Measurements from ENCODE around the gene GLIS2.
"Not testable (repeated sequence)": the region's sequence is repeated elsewhere in the genome, so short reads cannot be mapped to it uniquely, and the experiment has no call there.

GLIS2 gene

DNA sequence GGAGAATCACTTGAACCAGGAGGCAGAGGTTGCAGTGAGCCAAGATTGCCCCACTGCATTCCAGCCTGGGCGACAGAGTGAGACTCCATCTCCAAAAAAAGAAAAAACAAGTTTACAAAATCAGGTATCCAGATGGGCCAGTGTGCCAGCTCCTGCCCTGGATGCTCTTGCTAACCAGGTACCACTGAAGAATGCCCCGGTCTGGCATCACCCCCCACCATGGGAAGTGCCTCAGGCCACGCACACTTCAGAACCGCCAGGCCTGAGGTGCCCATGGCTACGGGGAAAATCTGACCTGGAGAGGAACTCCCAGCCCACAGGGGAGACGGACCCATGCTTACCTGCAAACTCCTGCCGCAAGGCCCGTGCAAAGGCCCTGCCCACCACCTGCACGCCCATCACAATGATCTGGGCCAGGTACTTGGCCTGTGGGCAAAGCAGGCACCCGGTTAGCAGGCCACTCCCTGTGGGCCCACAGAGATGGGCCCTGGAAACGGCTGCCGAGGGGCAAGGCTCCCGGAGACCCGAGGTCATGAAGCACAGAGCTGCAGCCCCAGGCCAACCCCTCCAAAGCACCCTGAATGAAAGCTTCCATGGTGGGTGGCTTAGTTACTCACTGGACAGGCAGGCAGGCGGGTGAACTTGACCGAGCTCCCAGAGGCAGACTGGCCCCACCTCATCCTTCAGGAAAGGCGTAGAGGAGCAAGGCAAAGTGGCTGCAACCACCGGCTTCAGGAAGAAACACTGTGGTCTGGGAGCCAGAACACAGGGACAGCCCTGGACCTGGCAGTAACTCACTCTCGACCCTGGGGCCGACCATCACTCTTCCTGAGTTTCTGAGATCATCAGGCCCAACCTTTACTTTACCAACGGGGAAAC lies 27.2 kb downstream of the GLIS2 start:
- ChIA-PET POLR2A (interaction anchor here (0.6 kb wide), 1 partner anchor 37 kb away, joined by 6 read pairs; no protein-coding TSS in a partner anchor), CTCF (interaction anchor here (2.9 kb wide), 1 partner anchor 60 kb away, joined by 22 read pairs; no protein-coding TSS in a partner anchor)
- H3K36me3 ChIP-seq (ENCODE audit: control insufficient read depth in 2 of 2, insufficient read depth in 1 of 2, low read length in 2 of 2) = peaks cover 0 to 36% of the 10 kb centered on the region in 2 experiments; a peak in 2 of 3 replicates

DNA sequence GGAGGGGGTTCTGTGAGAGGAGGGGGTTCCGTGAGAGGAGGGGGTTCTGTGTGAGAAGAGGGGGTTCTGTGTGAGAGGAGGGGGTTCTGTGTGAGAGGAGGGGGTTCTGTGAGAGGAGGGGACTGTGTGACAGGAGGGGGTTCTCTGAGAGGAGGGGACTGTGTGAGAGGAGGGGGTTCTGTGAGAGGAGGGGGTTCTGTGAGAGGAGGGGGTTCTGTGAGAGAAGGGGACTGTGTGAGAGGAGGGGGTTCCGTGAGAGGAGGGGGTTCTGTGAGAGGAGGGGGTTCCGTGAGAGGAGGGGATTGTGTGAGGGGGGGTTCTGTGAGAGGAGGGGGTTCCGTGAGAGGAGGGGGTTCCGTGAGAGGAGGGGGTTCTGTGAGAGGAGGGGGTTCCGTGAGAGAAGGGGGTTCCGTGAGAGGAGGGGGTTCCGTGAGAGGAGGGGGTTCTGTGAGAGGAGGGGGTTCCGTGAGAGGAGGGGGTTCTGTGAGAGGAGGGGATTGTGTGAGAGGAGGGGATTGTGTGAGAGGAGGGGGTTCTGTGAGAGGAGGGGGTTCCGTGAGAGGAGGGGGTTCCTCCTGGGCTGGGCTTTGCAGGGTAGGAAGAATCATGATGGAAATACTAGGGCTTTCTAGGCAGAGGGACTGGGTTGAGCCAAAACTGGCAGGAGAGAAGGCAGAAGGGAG lies 28.6 kb downstream of the GLIS2 start:
- H3K27ac ChIP-seq (ENCODE audit: extremely low read depth, low read depth, low read length); POLR2A ChIA-PET; H3K4me3 ChIP-seq (ENCODE audit: low read depth, low read length); H3K9me3 ChIP-seq (ENCODE audit: control insufficient read depth, insufficient read depth, low read depth, low read length); CTCF ChIA-PET; H3K4me1 ChIP-seq (ENCODE audit: control insufficient read depth, insufficient read depth, low read length): not testable (repeated sequence)
- H3K36me3 ChIP-seq (ENCODE audit: control insufficient read depth in 2 of 2, insufficient read depth in 1 of 2, low read length in 2 of 2) = peaks cover 0 to 36% of the 10 kb centered on the region in 2 experiments; a peak in 2 of 3 replicates

More for the DNA sequence above, 27.2 kb downstream of the GLIS2 start:
- TF ChIP-seq ZNF792 (tag by site-specific recombination; IDR thresholded peaks at IDR 0.05) = no peak
- no peak for TF ChIP-seq ZNF629 (tag by site-specific recombination; IDR thresholded peaks at IDR 0.05)
- TF ChIP-seq MEIS1 (CRISPR knock-in tag; IDR thresholded peaks at IDR 0.05; ENCODE audit: borderline replicate concordance) = no peak
- no peak for TF ChIP-seq ZNF658 (tag by site-specific recombination; IDR thresholded peaks at IDR 0.05)
- TF ChIP-seq ZNF112 (tag by site-specific recombination; IDR thresholded peaks at IDR 0.05) = no peak
- no peak for TF ChIP-seq BCL11A (tag by site-specific recombination; IDR thresholded peaks at IDR 0.05; ENCODE audit: low read depth)
- TF ChIP-seq GLI4 (tag by site-specific recombination; IDR thresholded peaks at IDR 0.05) = no peak
- TF ChIP-seq ZNF23 (tag by site-specific recombination; IDR thresholded peaks at IDR 0.05; ENCODE audit: borderline replicate concordance) = no peak
- TF ChIP-seq, protein P1, sequence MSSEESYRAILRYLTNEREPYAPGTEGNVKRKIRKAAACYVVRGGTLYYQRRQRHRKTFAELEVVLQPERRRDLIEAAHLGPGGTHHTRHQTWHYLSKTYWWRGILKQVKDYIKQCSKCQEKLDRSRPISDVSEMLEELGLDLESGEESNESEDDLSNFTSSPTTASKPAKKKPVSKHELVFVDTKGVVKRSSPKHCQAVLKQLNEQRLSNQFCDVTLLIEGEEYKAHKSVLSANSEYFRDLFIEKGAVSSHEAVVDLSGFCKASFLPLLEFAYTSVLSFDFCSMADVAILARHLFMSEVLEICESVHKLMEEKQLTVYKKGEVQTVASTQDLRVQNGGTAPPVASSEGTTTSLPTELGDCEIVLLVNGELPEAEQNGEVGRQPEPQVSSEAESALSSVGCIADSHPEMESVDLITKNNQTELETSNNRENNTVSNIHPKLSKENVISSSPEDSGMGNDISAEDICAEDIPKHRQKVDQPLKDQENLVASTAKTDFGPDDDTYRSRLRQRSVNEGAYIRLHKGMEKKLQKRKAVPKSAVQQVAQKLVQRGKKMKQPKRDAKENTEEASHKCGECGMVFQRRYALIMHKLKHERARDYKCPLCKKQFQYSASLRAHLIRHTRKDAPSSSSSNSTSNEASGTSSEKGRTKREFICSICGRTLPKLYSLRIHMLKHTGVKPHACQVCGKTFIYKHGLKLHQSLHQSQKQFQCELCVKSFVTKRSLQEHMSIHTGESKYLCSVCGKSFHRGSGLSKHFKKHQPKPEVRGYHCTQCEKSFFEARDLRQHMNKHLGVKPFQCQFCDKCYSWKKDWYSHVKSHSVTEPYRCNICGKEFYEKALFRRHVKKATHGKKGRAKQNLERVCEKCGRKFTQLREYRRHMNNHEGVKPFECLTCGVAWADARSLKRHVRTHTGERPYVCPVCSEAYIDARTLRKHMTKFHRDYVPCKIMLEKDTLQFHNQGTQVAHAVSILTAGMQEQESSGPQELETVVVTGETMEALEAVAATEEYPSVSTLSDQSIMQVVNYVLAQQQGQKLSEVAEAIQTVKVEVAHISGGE (tag by site-specific recombination; conservative IDR thresholded peaks at IDR 0.05; ENCODE audit: low read depth) = no peak
- TF ChIP-seq YY2 (tag by site-specific recombination; IDR thresholded peaks at IDR 0.05) = no peak
- TF ChIP-seq ZNF404 (tag by site-specific recombination; IDR thresholded peaks at IDR 0.05) = no peak
- TF ChIP-seq ZNF660 (tag by site-specific recombination; IDR thresholded peaks at IDR 0.05) = no peak
- TF ChIP-seq KLF1 (tag by site-specific recombination; IDR thresholded peaks at IDR 0.05) = no peak
- Histone ChIP-seq H3K27ac (ENCODE audit: extremely low read depth, low read depth, low read length) (no peak overlapping the region), H3K9me3 (ENCODE audit: control insufficient read depth, insufficient read depth, low read depth, low read length) (no peaks in the 10 kb centered on the region), H3K4me1 (ENCODE audit: control insufficient read depth, insufficient read depth, low read length) (peaks cover 9% of the 10 kb centered on the region), H3K4me3 (ENCODE audit: low read depth, low read length) (no peak overlapping the region)

DNA sequence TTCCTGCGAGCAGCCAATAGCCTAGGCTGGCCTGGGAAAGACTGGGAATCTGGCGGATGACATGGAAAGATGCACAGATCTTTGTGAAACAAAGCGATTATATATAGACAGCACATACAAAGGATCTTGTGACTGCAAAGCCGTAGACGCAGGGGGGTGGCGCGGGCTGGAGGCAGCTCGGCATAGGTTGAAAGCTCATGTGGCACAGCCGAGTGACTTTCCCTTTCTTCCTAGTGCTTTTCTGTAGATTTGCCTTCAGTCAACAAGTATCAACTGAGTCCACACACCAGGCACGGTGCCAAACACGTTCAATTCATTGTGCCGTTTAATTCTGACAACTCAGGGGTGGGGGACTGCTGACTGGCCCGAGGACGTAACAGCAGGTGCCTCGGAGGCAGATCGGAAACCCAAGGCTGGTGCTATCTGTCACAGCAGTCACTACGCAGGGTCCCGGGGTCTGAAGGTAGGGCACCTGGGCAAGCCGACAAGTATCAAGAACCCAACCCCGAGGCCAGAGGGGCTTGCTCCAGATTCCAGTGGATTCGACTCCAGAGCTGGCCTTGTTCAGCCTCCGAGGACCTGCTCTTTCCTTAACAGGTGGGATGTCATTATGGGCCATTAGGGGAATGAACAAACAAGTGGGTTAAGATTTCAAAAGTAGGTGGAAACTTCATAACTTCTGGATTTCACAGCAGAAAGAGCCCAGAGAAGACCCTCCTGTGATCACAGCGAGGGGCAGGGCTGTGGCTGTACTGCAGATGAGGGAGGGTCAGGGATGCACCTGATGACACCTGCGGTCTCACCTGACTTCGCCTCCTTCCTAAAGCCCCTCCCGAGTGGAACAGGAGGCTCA lies 29.3 kb downstream of the GLIS2 start:
- H3K4me3 ChIP-seq (ENCODE audit: low read depth, low read length) = no peak overlapping the region
- ChIA-PET CTCF (interaction anchor here (0.5 to 2.3 kb wide), 3 partner anchors 56 to 75 kb away, joined by 3 to 14 read pairs (median 3); no protein-coding TSS in a partner anchor), POLR2A (interaction anchor here (1.4 kb wide), 1 partner anchor 91 kb away, joined by 3 read pairs; no protein-coding TSS in a partner anchor)
- H3K4me1 ChIP-seq (ENCODE audit: control insufficient read depth, insufficient read depth, low read length) = peaks cover 11% of the 10 kb centered on the region
- no peak overlapping the region for H3K27ac ChIP-seq (ENCODE audit: extremely low read depth, low read depth, low read length)
- H3K9me3 ChIP-seq (ENCODE audit: control insufficient read depth, insufficient read depth, low read depth, low read length) = no peaks in the 10 kb centered on the region
- H3K36me3 ChIP-seq (ENCODE audit: control insufficient read depth in 2 of 2, insufficient read depth in 1 of 2, low read length in 2 of 2) = peaks cover 0 to 35% of the 10 kb centered on the region in 2 experiments; a peak in 2 of 3 replicates
- TF ChIP-seq ZNF23 (tag by site-specific recombination; IDR thresholded peaks at IDR 0.05; ENCODE audit: borderline replicate concordance) = no peak
- TF ChIP-seq HOXC10 (CRISPR knock-in tag; IDR thresholded peaks at IDR 0.05) = no peak
- peak; percentile 36; the same call in 1 of the 2 replicates for TF ChIP-seq ZNF2 (tag by site-specific recombination; IDR thresholded peaks at IDR 0.05)
- no peak for TF ChIP-seq ZNF169 (tag by site-specific recombination; IDR thresholded peaks at IDR 0.05)
- TF ChIP-seq, protein P2, sequence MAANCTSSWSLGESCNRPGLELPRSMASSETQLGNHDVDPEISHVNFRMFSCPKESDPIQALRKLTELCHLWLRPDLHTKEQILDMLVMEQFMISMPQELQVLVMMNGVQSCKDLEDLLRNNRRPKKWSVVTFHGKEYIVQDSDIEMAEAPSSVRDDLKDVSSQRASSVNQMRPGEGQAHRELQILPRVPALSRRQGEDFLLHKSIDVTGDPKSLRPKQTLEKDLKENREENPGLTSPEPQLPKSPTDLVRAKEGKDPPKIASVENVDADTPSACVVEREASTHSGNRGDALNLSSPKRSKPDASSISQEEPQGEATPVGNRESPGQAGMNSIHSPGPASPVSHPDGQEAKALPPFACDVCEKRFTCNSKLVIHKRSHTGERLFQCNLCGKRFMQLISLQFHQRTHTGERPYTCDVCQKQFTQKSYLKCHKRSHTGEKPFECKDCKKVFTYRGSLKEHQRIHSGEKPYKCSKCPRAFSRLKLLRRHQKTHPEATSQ (tag by site-specific recombination; IDR thresholded peaks at IDR 0.05) = no peak
- TF ChIP-seq ZNF433 (tag by site-specific recombination; IDR thresholded peaks at IDR 0.05; ENCODE audit: low read depth) = no peak
- TF ChIP-seq ZNF677 (tag by site-specific recombination; IDR thresholded peaks at IDR 0.05) = no peak
- TF ChIP-seq, protein P3, sequence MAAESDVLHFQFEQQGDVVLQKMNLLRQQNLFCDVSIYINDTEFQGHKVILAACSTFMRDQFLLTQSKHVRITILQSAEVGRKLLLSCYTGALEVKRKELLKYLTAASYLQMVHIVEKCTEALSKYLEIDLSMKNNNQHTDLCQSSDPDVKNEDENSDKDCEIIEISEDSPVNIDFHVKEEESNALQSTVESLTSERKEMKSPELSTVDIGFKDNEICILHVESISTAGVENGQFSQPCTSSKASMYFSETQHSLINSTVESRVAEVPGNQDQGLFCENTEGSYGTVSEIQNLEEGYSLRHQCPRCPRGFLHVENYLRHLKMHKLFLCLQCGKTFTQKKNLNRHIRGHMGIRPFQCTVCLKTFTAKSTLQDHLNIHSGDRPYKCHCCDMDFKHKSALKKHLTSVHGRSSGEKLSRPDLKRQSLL (tag by site-specific recombination; IDR thresholded peaks at IDR 0.05) = no peak
- TF ChIP-seq, protein P4, sequence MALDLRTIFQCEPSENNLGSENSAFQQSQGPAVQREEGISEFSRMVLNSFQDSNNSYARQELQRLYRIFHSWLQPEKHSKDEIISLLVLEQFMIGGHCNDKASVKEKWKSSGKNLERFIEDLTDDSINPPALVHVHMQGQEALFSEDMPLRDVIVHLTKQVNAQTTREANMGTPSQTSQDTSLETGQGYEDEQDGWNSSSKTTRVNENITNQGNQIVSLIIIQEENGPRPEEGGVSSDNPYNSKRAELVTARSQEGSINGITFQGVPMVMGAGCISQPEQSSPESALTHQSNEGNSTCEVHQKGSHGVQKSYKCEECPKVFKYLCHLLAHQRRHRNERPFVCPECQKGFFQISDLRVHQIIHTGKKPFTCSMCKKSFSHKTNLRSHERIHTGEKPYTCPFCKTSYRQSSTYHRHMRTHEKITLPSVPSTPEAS (tag by site-specific recombination; IDR thresholded peaks at IDR 0.05) = no peak
